Naive thymus-derived CD4-positive, alpha-beta T cell (primary cell): ENCODE measurements around the gene SORCS2. TPM values are rescaled to one million over a fixed set of nuclear protein-coding genes. Genes with fewer than 3 reads are reported as not detected.

Experiments
- ATAC-seq: fragments of 150-1000 bp; cut with Tn5 transposase; 2 replicates; pipeline ENCODE4 v1.10.0; 2021; ENCODE audit warnings: mild to moderate bottlenecking, moderate library complexity
- CTCF ChIA-PET: fragments of 350-600 bp; sonication (Branson Sonifier 250); formaldehyde crosslinking; loops from one replicate; lab custom pipeline; 2021; ENCODE audit warnings: antibody characterized with exemption; lab: Charles Lee
- POLR2A ChIA-PET: fragments of 350-600 bp; sonication (Branson Sonifier 250); formaldehyde crosslinking; loops from one replicate; lab custom pipeline; 2021; ENCODE audit warnings: antibody characterized with exemption, inconsistent platforms; lab: Charles Lee
- DNase-seq, 9 donors: peaks; one replicate each; pipeline versions ENCODE4 v3.0.0 to v3.0.0-alpha.2; 2020 to 2022; ENCODE audit warnings: mixed read lengths in 1 of 9
- H3K27ac ChIP-seq: one replicate; pipeline ENCODE4 v1.7.0; 2013; ENCODE audit warnings: mild to moderate bottlenecking, low read depth, low read length, moderate library complexity
- H3K27me3 ChIP-seq, 2 donors: one replicate each; pipeline ENCODE4 v1.7.0; 2013; ENCODE audit warnings: low read length in 2 of 2, mild to moderate bottlenecking in 2 of 2, moderate library complexity in 2 of 2; ENCODE audit not compliant: control insufficient read depth in 2 of 2, insufficient read depth in 2 of 2
- H3K36me3 ChIP-seq, 3 experiments: 1 replicate in 2 of 3; 2 replicates in 1 of 3; pipeline ENCODE4 v1.7.0; 2013; ENCODE audit warnings: low read length in 3 of 3, mild to moderate bottlenecking in 3 of 3, moderate library complexity in 1 of 3; ENCODE audit not compliant: insufficient read depth in 3 of 3, control insufficient read depth in 2 of 3
- H3K4me1 ChIP-seq, 2 donors: one replicate each; pipeline ENCODE4 v1.7.0; 2013; ENCODE audit warnings: low read length in 2 of 2, mild to moderate bottlenecking in 2 of 2, moderate library complexity in 1 of 2; ENCODE audit not compliant: control insufficient read depth in 2 of 2, insufficient read depth in 2 of 2
- H3K4me3 ChIP-seq: 2 replicates; pipeline ENCODE4 v1.7.0; 2013; ENCODE audit warnings: mild to moderate bottlenecking, low read length
- H3K9me3 ChIP-seq, 3 experiments: 1 replicate in 2 of 3; 2 replicates in 1 of 3; pipeline ENCODE4 v1.7.0; 2013; ENCODE audit warnings: low read length in 3 of 3; ENCODE audit not compliant: control insufficient read depth in 2 of 3
- H3K27ac Mint-ChIP-seq, 9 donors: one replicate each; pipeline ENCODE4 v1.8.0; 2020 to 2022; ENCODE audit warnings: mixed read lengths in 9 of 9, mild to moderate bottlenecking in 8 of 9, moderate library complexity in 5 of 9, inconsistent platforms in 2 of 9
- H3K27me3 Mint-ChIP-seq, 5 donors: one replicate each; pipeline ENCODE4 v1.8.0; 2021 to 2022; ENCODE audit warnings: mixed read lengths in 5 of 5, mild to moderate bottlenecking in 1 of 5
- H3K36me3 Mint-ChIP-seq, 5 donors: one replicate each; pipeline ENCODE4 v1.8.0; 2020 to 2022; ENCODE audit warnings: mixed read lengths in 5 of 5, mild to moderate bottlenecking in 3 of 5, inconsistent platforms in 1 of 5
- H3K4me1 Mint-ChIP-seq, 7 donors: one replicate each; pipeline ENCODE4 v1.8.0; 2020 to 2022; ENCODE audit warnings: mixed read lengths in 7 of 7, mild to moderate bottlenecking in 3 of 7, inconsistent platforms in 1 of 7
- H3K4me3 Mint-ChIP-seq, 10 donors: one replicate each; pipeline ENCODE4 v1.8.0; 2020 to 2022; ENCODE audit warnings: mild to moderate bottlenecking in 10 of 10, mixed read lengths in 10 of 10, moderate library complexity in 6 of 10, inconsistent platforms in 2 of 10
- H3K9me3 Mint-ChIP-seq, 11 donors: one replicate each; pipeline ENCODE4 v1.8.0; 2020 to 2022; ENCODE audit warnings: mixed read lengths in 11 of 11, mild to moderate bottlenecking in 4 of 11, inconsistent platforms in 1 of 11, moderate library complexity in 1 of 11
- intact Hi-C, 2 donors: fragments of 100-400 bp; cut with micrococcal nuclease; formaldehyde crosslinking; loops; one replicate each; pipeline ENCODE4 v1.15.1; 2023
- polyA plus RNA-seq, 2 donors: library from polyadenylated mRNA; unstranded; fragments of 300-500 nt; fragmentation: Illumina TruSeq; gene quantifications; one replicate each; pipeline ENCODE4 v1.2.3, GENCODE V29; 2021
- total RNA-seq, 6 experiments: library from RNA in 5 of 6; stranded (reverse) in 5 of 6; gene quantifications; 1 replicate in 5 of 6; 2 replicates in 1 of 6; pipeline ENCODE4 v1.2.3 and lab custom pipeline; 2021 to 2026

Gene SORCS2
- total and polyA plus RNA-seq, 7 experiments from 2014 or later, result 0.10 TPM; not detected in 6

DNA sequence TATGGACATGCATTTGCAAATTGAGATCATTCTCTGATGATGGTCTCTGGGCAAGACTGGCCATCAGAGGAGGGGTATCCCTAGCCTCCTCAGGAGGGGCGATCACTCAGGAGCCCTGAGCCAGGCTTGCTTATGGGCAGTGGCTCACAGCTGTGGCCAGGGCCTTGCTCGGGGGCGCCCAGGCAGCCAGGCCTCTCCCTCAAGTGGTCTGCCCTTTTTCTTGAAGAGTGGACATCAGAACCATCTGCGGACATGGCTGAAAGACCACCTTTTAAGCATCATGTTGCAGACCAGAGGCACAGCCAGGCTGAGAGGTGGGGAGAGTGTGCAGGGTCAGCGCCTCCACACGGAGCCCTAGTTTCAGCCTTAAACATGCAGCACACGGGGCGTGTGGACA is 349.1 kb downstream of the SORCS2 start:
- ATAC-seq, result no peak
- peaks cover 0 to 11% (median 0%) of the 10 kb centered on the region in 3 experiments for H3K9me3 ChIP-seq

DNA sequence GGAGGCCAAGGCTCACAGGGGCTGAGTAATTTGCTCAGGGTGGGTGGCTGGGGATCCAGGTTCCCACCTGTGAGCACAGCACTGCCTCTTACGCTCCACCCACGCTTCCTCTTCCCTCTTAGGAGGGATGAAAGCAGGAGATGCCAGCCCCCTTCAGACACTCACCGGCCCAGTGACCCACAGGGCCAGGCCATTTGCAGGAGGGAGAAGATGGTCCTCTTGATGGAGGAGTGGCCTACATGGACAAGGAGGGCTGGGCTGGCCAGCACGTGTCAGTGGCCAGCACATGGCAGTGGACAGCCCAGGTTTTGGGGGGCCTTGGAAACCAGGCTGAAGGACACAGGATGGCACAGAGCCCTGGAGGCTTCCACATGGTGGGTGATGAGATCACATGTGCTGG is 350.4 kb downstream of the SORCS2 start:
- H3K4me3 Mint-ChIP-seq, result no peak overlapping the region
- intact Hi-C loops, result no loop called here

More for the DNA sequence above, 349.1 kb downstream of the SORCS2 start:
- Mint-ChIP-seq H3K27me3 (peaks cover 0 to 6% (median 0%) of the 10 kb centered on the region in 5 donors), H3K4me3 (no peak overlapping the region), H3K27ac (no peak overlapping the region), H3K9me3 (peaks cover 0 to 13% (median 0%) of the 10 kb centered on the region in 11 donors), H3K36me3 (peaks cover 0 to 4% (median 0%) of the 10 kb centered on the region in 5 donors), H3K4me1 (peaks cover 0 to 5% (median 0%) of the 10 kb centered on the region in 7 donors)
- DNase-seq, result no peak
- H3K4me3 ChIP-seq, result no peak overlapping the region
- H3K27me3 ChIP-seq, result no peaks in the 10 kb centered on the region
- CTCF ChIA-PET, result no interaction called here
- POLR2A ChIA-PET, result no interaction called here
- peaks cover 0 to 5% of the 10 kb centered on the region in 2 donors for H3K4me1 ChIP-seq
- no peaks in the 10 kb centered on the region for H3K36me3 ChIP-seq
- intact Hi-C loops, result no loop called here
- no peak overlapping the region for H3K27ac ChIP-seq

DNA sequence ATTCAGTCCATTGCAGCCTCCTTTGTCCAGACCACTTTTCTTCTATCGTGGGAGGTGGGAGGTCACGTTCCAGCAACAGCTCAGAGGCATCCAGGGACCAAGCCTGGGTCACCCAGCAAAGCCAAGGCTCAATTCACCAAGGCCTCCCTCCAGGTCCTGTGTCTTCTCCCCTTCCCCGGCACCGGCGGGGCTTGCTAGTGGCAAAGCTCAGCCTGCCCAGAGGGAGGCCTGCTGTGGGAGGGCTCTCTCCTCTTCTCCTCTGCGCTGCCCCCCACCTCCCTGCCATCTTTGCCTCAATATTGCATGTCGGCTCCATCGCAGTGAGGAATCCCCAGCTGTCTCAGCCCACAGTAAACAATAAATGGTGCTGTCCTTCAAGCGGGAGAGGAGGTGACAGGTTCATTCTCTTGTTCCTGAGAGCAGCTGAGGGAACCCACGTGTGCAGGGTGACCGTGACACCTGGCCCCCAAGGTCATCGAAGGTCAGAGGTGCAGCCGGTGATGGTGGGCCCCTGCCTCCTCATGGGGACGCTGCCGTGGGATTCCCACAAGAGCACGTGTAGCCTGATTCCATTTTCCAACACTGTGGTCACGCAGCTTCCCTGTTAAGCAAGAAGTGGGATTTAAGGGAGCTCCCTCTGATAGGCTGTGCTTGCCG is 353.9 kb downstream of the SORCS2 start:
- POLR2A ChIA-PET, result no interaction called here
- H3K36me3 ChIP-seq, result no peaks in the 10 kb centered on the region

More for the DNA sequence above, 350.4 kb downstream of the SORCS2 start:
- Mint-ChIP-seq H3K27ac (no peak overlapping the region), H3K27me3 (peaks cover 0 to 6% (median 0%) of the 10 kb centered on the region in 5 donors), H3K4me1 (peaks cover 0 to 5% (median 0%) of the 10 kb centered on the region in 7 donors), H3K9me3 (peaks cover 0 to 13% (median 2%) of the 10 kb centered on the region in 11 donors), H3K36me3 (peaks cover 0 to 4% (median 0%) of the 10 kb centered on the region in 5 donors)
- Histone ChIP-seq H3K4me3 (no peak overlapping the region), H3K4me1 (peaks cover 0 to 5% of the 10 kb centered on the region in 2 donors), H3K36me3 (no peaks in the 10 kb centered on the region), H3K27ac (no peak overlapping the region), H3K9me3 (peaks cover 0 to 11% (median 0%) of the 10 kb centered on the region in 3 experiments), H3K27me3 (no peaks in the 10 kb centered on the region)
- POLR2A ChIA-PET, result no interaction called here
- CTCF ChIA-PET, result no interaction called here
- DNase-seq (no peak), ATAC-seq (no peak)

DNA sequence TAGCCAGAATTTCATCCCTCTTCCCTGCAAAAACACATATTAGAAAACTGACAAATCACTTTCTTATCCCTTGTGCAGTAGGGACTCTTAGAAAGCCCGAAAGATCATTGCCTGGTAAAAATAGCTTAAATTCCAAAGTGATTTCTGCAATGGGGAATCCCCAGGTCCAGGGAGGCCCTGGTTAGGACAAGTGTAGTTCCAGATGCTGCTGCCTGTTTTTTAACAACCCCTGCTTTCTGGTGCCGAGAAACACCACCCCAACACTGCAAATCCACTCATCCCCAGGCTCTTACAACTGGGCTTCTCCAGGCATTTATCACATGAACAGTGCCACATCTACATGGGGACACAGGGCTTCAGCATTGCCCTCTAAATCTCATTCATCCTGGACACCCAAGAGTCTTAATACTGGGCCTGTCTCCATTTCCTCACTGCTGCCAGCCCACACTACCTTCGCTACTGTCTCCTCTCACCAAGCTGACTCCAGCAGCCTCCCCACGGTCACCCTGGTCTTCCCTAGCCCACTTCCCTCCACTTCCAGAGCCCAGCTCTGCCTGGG is 354.6 kb downstream of the SORCS2 start:
- CTCF ChIA-PET, result no interaction called here
- H3K27ac Mint-ChIP-seq, result no peak overlapping the region
- H3K27me3 Mint-ChIP-seq, result peaks cover 0 to 20% (median 10%) of the 10 kb centered on the region in 5 donors
- H3K4me1 Mint-ChIP-seq, result peaks cover 0 to 1% (median 0%) of the 10 kb centered on the region in 7 donors
- intact Hi-C loops, result no loop called here
- Histone ChIP-seq H3K4me1 (no peaks in the 10 kb centered on the region), H3K27me3 (no peaks in the 10 kb centered on the region), H3K36me3 (no peaks in the 10 kb centered on the region), H3K27ac (no peak overlapping the region), H3K9me3 (no peaks in the 10 kb centered on the region), H3K4me3 (no peak overlapping the region)
- peak overlapping the region in 1 of 10 donors; percentile 12 for H3K4me3 Mint-ChIP-seq
- POLR2A ChIA-PET, result no interaction called here
- DNase-seq (no peak), ATAC-seq (no peak)
- H3K9me3 Mint-ChIP-seq, result peaks cover 0 to 17% (median 5%) of the 10 kb centered on the region in 11 donors
- peaks cover 0 to 3% (median 0%) of the 10 kb centered on the region in 5 donors for H3K36me3 Mint-ChIP-seq

More for the DNA sequence above, 353.9 kb downstream of the SORCS2 start:
- H3K9me3 ChIP-seq, result no peaks in the 10 kb centered on the region
- H3K27ac Mint-ChIP-seq, result no peak overlapping the region
- H3K4me1 Mint-ChIP-seq, result peaks cover 0 to 1% (median 0%) of the 10 kb centered on the region in 7 donors
- CTCF ChIA-PET, result no interaction called here
- intact Hi-C loops, result no loop called here
- no peaks in the 10 kb centered on the region for H3K4me1 ChIP-seq
- DNase-seq (no peak), ATAC-seq (no peak)
- H3K27me3 Mint-ChIP-seq, result peaks cover 0 to 18% (median 10%) of the 10 kb centered on the region in 5 donors
- H3K27me3 ChIP-seq, result no peaks in the 10 kb centered on the region
- peaks cover 0 to 16% (median 4%) of the 10 kb centered on the region in 11 donors for H3K9me3 Mint-ChIP-seq
- H3K4me3 Mint-ChIP-seq, result no peak overlapping the region
- H3K27ac ChIP-seq, result no peak overlapping the region
- peaks cover 0 to 3% (median 0%) of the 10 kb centered on the region in 5 donors for H3K36me3 Mint-ChIP-seq
- no peak overlapping the region for H3K4me3 ChIP-seq

DNA sequence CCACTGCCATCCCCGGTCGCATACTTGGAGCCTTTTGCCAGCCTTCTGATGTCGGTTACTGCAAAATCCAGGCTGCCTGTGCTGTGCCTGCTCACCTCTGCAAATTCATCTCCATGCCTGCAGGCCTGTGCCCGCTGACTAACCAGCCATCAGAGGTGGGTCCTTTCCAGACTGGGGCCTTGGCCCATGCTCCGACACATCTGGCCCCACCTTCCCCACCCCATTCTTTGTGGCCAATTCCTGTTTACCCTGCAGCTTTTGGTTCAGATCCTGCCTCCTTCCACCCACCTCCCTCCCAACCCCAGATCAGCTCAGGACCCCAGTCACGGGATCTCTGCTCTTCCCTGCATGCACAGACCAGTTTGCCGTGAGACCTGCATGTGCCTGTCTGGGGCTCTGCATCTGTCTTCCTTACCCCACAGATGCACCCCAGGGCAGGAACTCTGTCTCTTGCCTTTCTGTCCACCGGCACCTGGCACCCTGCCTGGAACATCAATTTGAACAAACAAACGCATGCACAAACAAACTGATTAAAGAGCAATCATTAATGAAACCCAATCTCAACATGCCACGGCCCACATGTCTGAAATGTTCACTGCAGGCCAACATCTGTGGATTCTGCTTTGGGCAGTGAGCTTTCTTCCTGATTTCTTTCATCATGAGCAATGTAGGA is 355.2 kb downstream of the SORCS2 start:
- Mint-ChIP-seq H3K4me3 (no peak overlapping the region), H3K4me1 (no peaks in the 10 kb centered on the region), H3K27me3 (peaks cover 0 to 25% (median 10%) of the 10 kb centered on the region in 5 donors), H3K9me3 (peaks cover under 1 to 17% (median 9%) of the 10 kb centered on the region in 11 donors), H3K36me3 (peaks cover 0 to 3% (median 0%) of the 10 kb centered on the region in 5 donors), H3K27ac (no peak overlapping the region)
- ChIA-PET POLR2A (no interaction called here), CTCF (no interaction called here)
- Histone ChIP-seq H3K27ac (no peak overlapping the region), H3K4me1 (no peaks in the 10 kb centered on the region), H3K9me3 (peaks cover 0 to 2% (median 0%) of the 10 kb centered on the region in 3 experiments), H3K4me3 (no peak overlapping the region), H3K36me3 (no peaks in the 10 kb centered on the region), H3K27me3 (no peaks in the 10 kb centered on the region)
- no peak for DNase-seq
- intact Hi-C loops, result no loop called here
- ATAC-seq, result no peak

DNA sequence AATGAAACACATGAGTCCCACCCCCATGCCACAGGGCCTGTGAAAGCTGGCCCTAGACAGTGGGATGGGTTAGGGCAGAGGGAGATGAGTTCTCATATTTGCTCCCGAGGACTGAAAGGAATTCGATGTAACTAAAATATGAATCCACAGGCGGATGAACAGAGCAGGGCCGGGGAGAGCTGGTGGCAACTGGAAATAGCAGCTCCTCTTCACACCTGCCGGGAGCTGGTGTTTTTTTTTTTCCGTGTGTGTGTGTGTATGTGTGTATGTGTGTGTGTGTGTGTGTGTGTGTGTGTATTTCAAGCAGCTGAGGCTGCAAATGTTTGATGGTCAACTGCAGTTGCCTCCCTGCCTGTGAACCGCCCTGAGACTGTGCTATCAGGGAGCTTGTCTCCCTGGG is 357.5 kb downstream of the SORCS2 start:
- Mint-ChIP-seq H3K4me3 (no peak overlapping the region), H3K27ac (no peak overlapping the region), H3K27me3 (peaks cover 0 to 25% (median 11%) of the 10 kb centered on the region in 5 donors), H3K36me3 (peaks cover 0 to 6% (median 0%) of the 10 kb centered on the region in 5 donors), H3K9me3 (peaks cover 15 to 37% (median 24%) of the 10 kb centered on the region in 11 donors), H3K4me1 (no peaks in the 10 kb centered on the region)
- Histone ChIP-seq H3K4me1 (no peaks in the 10 kb centered on the region), H3K4me3 (no peak overlapping the region), H3K27me3 (no peaks in the 10 kb centered on the region), H3K27ac (no peak overlapping the region), H3K9me3 (peaks cover 0 to 14% (median 0%) of the 10 kb centered on the region in 3 experiments), H3K36me3 (no peaks in the 10 kb centered on the region)
- CTCF ChIA-PET, result no interaction called here
- intact Hi-C loops, result no loop called here
- ATAC-seq (no peak), DNase-seq (no peak)
- POLR2A ChIA-PET, result no interaction called here
